ENCODE measurements around the gene CHRNA1. TPM values are rescaled to one million over a fixed set of nuclear protein-coding genes. Genes with fewer than 3 reads are reported as not detected.

Gene CHRNA1
- total and polyA plus RNA-seq, 10 of the 15 experiments (the other 5 are each of a cell fraction or from before 2014, with no cell fraction given): 0.05 to 0.14 TPM; not detected in 8

- TF ChIP-seq CUX1 (IDR thresholded peaks at IDR 0.05; ENCODE audit: insufficient replicate concordance, low read depth, low read length): no peak
Measured at GRCh38 chr2:174780856-174781255, 16.6 kb upstream of the CHRNA1 start (continued).

- BruUV-seq (replicated peaks): no TSS peak
- FAIRE-seq: no peak
- DNase-seq (ENCODE audit: low read depth, low spot score): no peak
- Histone ChIP-seq H3K4me1 (ENCODE audit: control insufficient read depth, insufficient read depth, low read length) (peaks cover 10% of the 10 kb centered on the region), H3K27ac (ENCODE audit: control insufficient read depth, insufficient read depth) (no peak overlapping the region), H2AFZ (ENCODE audit: control insufficient read depth, low read depth, low read length) (no peak overlapping the region), H3K27me3 (replicated peaks in 1 of 2; ENCODE audit: control insufficient read depth in 2 of 2, insufficient read depth in 2 of 2, low read length in 1 of 2) (no peaks in the 10 kb centered on the region; a peak in 2 of 4 replicates), H3K79me2 (ENCODE audit: control insufficient read depth, insufficient read depth, low read length) (no peaks in the 10 kb centered on the region), H3K36me3 (ENCODE audit: control insufficient read depth in 2 of 2, insufficient read depth in 2 of 2, low read length in 1 of 2) (no peaks in the 10 kb centered on the region), H3K4me2 (ENCODE audit: control insufficient read depth, insufficient read depth) (no peak overlapping the region), H3K9ac (ENCODE audit: control insufficient read depth, insufficient read depth, low read length) (no peak overlapping the region), H4K20me1 (ENCODE audit: control insufficient read depth, insufficient read depth) (no peaks in the 10 kb centered on the region), H3K4me3 (no peak overlapping the region), H3K9me3 (replicated peaks; ENCODE audit: control insufficient read depth, insufficient read depth, low read length) (no peaks in the 10 kb centered on the region)
- ChIA-PET CTCF (no interaction called here), POLR2A (no interaction called here), RAD21 (ENCODE audit: unreplicated experiment) (interaction anchor here (1.5 kb wide), 1 partner anchor 31 kb away, joined by 4 read pairs; no protein-coding TSS in a partner anchor), SMC1A (ENCODE audit: uncharacterized antibody, unreplicated experiment) (interaction anchor here (1.2 kb wide), 1 partner anchor 32 kb away, joined by 3 read pairs; no protein-coding TSS in a partner anchor)
- ATAC-seq: peak; percentile 27; the same call in 2 of the 3 replicates
- WGBS (ENCODE audit: insufficient coverage, insufficient replicate concordance, low lambda C conversion rate, missing lambda C conversion rate): 11% methylated on average over 5 of the region's 5 CpGs
- in situ Hi-C loops (cut with MboI) (no loop called here), intact Hi-C loops (cut with micrococcal nuclease; ENCODE audit: unreplicated experiment) (no loop called here)
- TF ChIP-seq ASH2L (IDR thresholded peaks at IDR 0.05; ENCODE audit: borderline replicate concordance, low read depth) (no peak), ZBTB40 (IDR thresholded peaks at IDR 0.05; ENCODE audit: borderline replicate concordance) (no peak), E4F1 (IDR thresholded peaks at IDR 0.05; ENCODE audit: borderline replicate concordance, partially characterized antibody) (no peak), CHD4 (IDR thresholded peaks at IDR 0.05) (no peak), FOS (IDR thresholded peaks at IDR 0.05; ENCODE audit: borderline replicate concordance, extremely low read depth, insufficient read length) (no peak), NFIC (IDR thresholded peaks at IDR 0.05; ENCODE audit: low read depth, low read length) (no peak), CHD1 (IDR thresholded peaks at IDR 0.05; ENCODE audit: low read depth, low read length) (no peak)
Measured at GRCh38 chr2:174780191-174780840, 16.0 kb upstream of the CHRNA1 start.
